Left ventricle myocardium inferior (tissue), 1 donor: ENCODE results near the gene PHKB. TPM values are rescaled to one million over a fixed set of nuclear protein-coding genes. Genes with fewer than 3 reads are reported as not detected.

Experiments
- DNase-seq: peaks from one replicate; pipeline ENCODE4 v3.0.0-alpha.2; 2020
- H3K27ac ChIP-seq: fragments of 200-600 bp; replicated peaks from 2 replicates; pipeline ENCODE4 v1.8.0; 2021
- H3K27me3 ChIP-seq: fragments of 200-600 bp; 2 replicates; pipeline ENCODE4 v1.8.0; 2021; ENCODE audit warnings: low read depth
- H3K36me3 ChIP-seq: fragments of 200-600 bp; 2 replicates; pipeline ENCODE4 v1.8.0; 2021
- H3K4me1 ChIP-seq: fragments of 200-600 bp; 2 replicates; pipeline ENCODE4 v1.8.0; 2021
- H3K4me3 ChIP-seq: fragments of 200-600 bp; 2 replicates; pipeline ENCODE4 v1.8.0; 2021; ENCODE audit warnings: mild to moderate bottlenecking, moderate library complexity
- H3K9me3 ChIP-seq: fragments of 200-600 bp; replicated peaks from 2 replicates; pipeline ENCODE4 v1.8.0; 2021
- CTCF ChIP-seq: fragments of 200-600 bp; IDR thresholded peaks from 2 replicates; pipeline ENCODE4 v1.8.0; 2021; ENCODE audit warnings: antibody characterized with exemption, mild to moderate bottlenecking, borderline replicate concordance
- intact Hi-C: fragments of 100-400 bp; cut with micrococcal nuclease; formaldehyde crosslinking; loops from one replicate; pipeline ENCODE4 v1.11.0; 2022
- total RNA-seq: library from RNA; stranded (reverse); fragmentation: NEBNext Ultra II Directional; extraction: Animal tissue kit (Norgen Biotek cat#: 25700); gene quantifications from one replicate; pipeline ENCODE4 v1.2.1, GENCODE V29; 2021
- donor health status: DM: no; HTN: yes; CAD: no; lungs with severe emphysema.

The PHKB gene
- total RNA-seq, 1 donor from 2014 or later, result 63.2 TPM

- no peak for DNase-seq
- Histone ChIP-seq H3K27ac (no peak overlapping the region), H3K4me1 (peaks cover 9% of the 10 kb centered on the region), H3K36me3 (no peaks in the 10 kb centered on the region), H3K4me3 (no peak overlapping the region), H3K9me3 (no peaks in the 10 kb centered on the region), H3K27me3 (no peaks in the 10 kb centered on the region)
- TF ChIP-seq CTCF, result no peak
- intact Hi-C loops, result no loop called here
Measured at GRCh38 chr16:47578033-47578432, 116.9 kb downstream of the PHKB start.

- Histone ChIP-seq H3K9me3 (no peaks in the 10 kb centered on the region), H3K36me3 (no peaks in the 10 kb centered on the region), H3K27ac (no peak overlapping the region), H3K4me3 (no peak overlapping the region), H3K27me3 (no peaks in the 10 kb centered on the region), H3K4me1 (peaks cover 9% of the 10 kb centered on the region)
- intact Hi-C loops, result no loop called here
- no peak for DNase-seq
- no peak for TF ChIP-seq CTCF
Measured at GRCh38 chr16:47578573-47578972, 117.4 kb downstream of the PHKB start.

- Histone ChIP-seq H3K27ac (no peak overlapping the region), H3K4me1 (peaks cover 12% of the 10 kb centered on the region), H3K4me3 (no peak overlapping the region), H3K9me3 (no peaks in the 10 kb centered on the region), H3K36me3 (no peaks in the 10 kb centered on the region), H3K27me3 (no peaks in the 10 kb centered on the region)
- DNase-seq, result no peak
- peak; percentile 13 for TF ChIP-seq CTCF
- intact Hi-C loops, result no loop called here
Measured at GRCh38 chr16:47581114-47581513, 120.0 kb downstream of the PHKB start.

GRCh38 chr16:47584464-47585225 lies 123.5 kb downstream of the PHKB start:
- Histone ChIP-seq H3K27ac (no peak overlapping the region), H3K9me3 (no peaks in the 10 kb centered on the region), H3K36me3 (peaks cover 20% of the 10 kb centered on the region), H3K4me3 (no peak overlapping the region), H3K27me3 (no peaks in the 10 kb centered on the region), H3K4me1 (peaks cover 12% of the 10 kb centered on the region)
- DNase-seq, result no peak
- intact Hi-C loops, result no loop called here
- no peak for TF ChIP-seq CTCF

- Histone ChIP-seq H3K27ac (no peak overlapping the region), H3K4me1 (peaks cover 12% of the 10 kb centered on the region), H3K9me3 (no peaks in the 10 kb centered on the region), H3K4me3 (no peak overlapping the region), H3K27me3 (no peaks in the 10 kb centered on the region), H3K36me3 (peaks cover 35% of the 10 kb centered on the region)
- TF ChIP-seq CTCF, result no peak
- no peak for DNase-seq
- intact Hi-C loops, result no loop called here
Measured at GRCh38 chr16:47586121-47586520, 125.0 kb downstream of the PHKB start.
